MM.1S (cell line): ENCODE results near the gene TMPRSS13.

Experiments used
- DNase-seq: peaks from one replicate; pipeline ENCODE4 v3.0.0-alpha.2; 2015
- H2AFZ ChIP-seq: fragments of 300-600 bp; sonication (generic); 2 replicates; pipeline ENCODE4 v1.6.0; 2016; ENCODE audit warnings: antibody characterized with exemption, low read length
- H3F3A ChIP-seq: fragments of 300-600 bp; sonication (generic); 2 replicates; pipeline ENCODE4 v1.6.1; 2016; ENCODE audit warnings: mild to moderate bottlenecking, antibody characterized with exemption, low read length, moderate library complexity, mixed read lengths; ENCODE audit not compliant: insufficient read depth
- H3K27ac ChIP-seq: fragments of 300-600 bp; sonication (generic); 2 replicates; pipeline ENCODE4 v1.5.1; 2016; ENCODE audit warnings: mild to moderate bottlenecking, low read length
- H3K27me3 ChIP-seq: fragments of 300-600 bp; sonication (generic); replicated peaks from 2 replicates; pipeline ENCODE4 v1.6.0; 2016; ENCODE audit warnings: low read length; ENCODE audit not compliant: insufficient read depth
- H3K36me3 ChIP-seq: fragments of 300-600 bp; sonication (generic); replicated peaks from 2 replicates; pipeline ENCODE4 v1.6.1; 2016; ENCODE audit warnings: mild to moderate bottlenecking, low read length, mixed read lengths; ENCODE audit not compliant: insufficient read depth
- H3K4me1 ChIP-seq: fragments of 300-600 bp; sonication (generic); 2 replicates; pipeline ENCODE4 v1.6.1; 2016; ENCODE audit warnings: low read length, mixed read lengths
- H3K4me2 ChIP-seq: fragments of 300-600 bp; sonication (generic); 2 replicates; pipeline ENCODE4 v1.6.0; 2016; ENCODE audit warnings: low read depth, low read length
- H3K4me3 ChIP-seq: fragments of 300-600 bp; sonication (generic); 2 replicates; pipeline ENCODE4 v1.5.1; 2016; ENCODE audit warnings: low read length, mixed read lengths
- H3K79me2 ChIP-seq: fragments of 300-600 bp; sonication (generic); 2 replicates; pipeline ENCODE4 v1.6.1; 2016; ENCODE audit warnings: mixed run types, low read length, mixed read lengths
- H3K9ac ChIP-seq: fragments of 300-600 bp; sonication (generic); 2 replicates; pipeline ENCODE4 v1.6.1; 2016; ENCODE audit warnings: low read length, mixed read lengths
- H3K9me2 ChIP-seq: fragments of 300-600 bp; sonication (generic); replicated peaks from 2 replicates; pipeline ENCODE4 v1.6.1; 2016; ENCODE audit warnings: mild to moderate bottlenecking, low read length, mixed read lengths; ENCODE audit not compliant: insufficient read depth
- H3K9me3 ChIP-seq: fragments of 300-600 bp; sonication (generic); replicated peaks from 2 replicates; pipeline ENCODE4 v1.6.1; 2016; ENCODE audit warnings: mild to moderate bottlenecking, low read length, mixed read lengths; ENCODE audit not compliant: insufficient read depth
- H4K20me1 ChIP-seq: fragments of 300-600 bp; sonication (generic); 2 replicates; pipeline ENCODE4 v1.6.1; 2016; ENCODE audit warnings: mild to moderate bottlenecking, low read length, moderate library complexity, mixed read lengths; ENCODE audit not compliant: insufficient read depth
- CTCF ChIP-seq: fragments of 300-600 bp; sonication (generic); IDR thresholded peaks from 2 replicates; pipeline ENCODE4 v1.5.1; 2016; ENCODE audit warnings: antibody characterized with exemption, low read length, mixed read lengths
- EZH2 ChIP-seq: fragments of 300-600 bp; sonication (generic); optimal IDR thresholded peaks from 2 replicates; pipeline ENCODE3; 2017; ENCODE audit warnings: low read depth, mild to moderate bottlenecking, antibody characterized with exemption, low read length, mixed read lengths
- EZH2phosphoT487 ChIP-seq: fragments of 300-600 bp; sonication (generic); IDR thresholded peaks from 2 replicates; pipeline ENCODE4 v1.6.1; 2018; ENCODE audit warnings: antibody characterized with exemption, low read length

TMPRSS13 gene

GRCh38 chr11:117906126-117906525 lies 23.1 kb downstream of the TMPRSS13 start:
- no peaks in the 10 kb centered on the region for H4K20me1 ChIP-seq
- H3K9ac ChIP-seq = no peak overlapping the region
- no peak overlapping the region for H3K4me3 ChIP-seq
- DNase-seq = no peak
- no peaks in the 10 kb centered on the region for H3K79me2 ChIP-seq
- H3K27ac ChIP-seq = no peak overlapping the region
- H3K27me3 ChIP-seq = no peaks in the 10 kb centered on the region
- no peaks in the 10 kb centered on the region for H3K36me3 ChIP-seq
- no peaks in the 10 kb centered on the region for H3F3A ChIP-seq
- no peak overlapping the region for H3K4me2 ChIP-seq
- H2AFZ ChIP-seq = no peak overlapping the region
- TF ChIP-seq EZH2 = no peak
- TF ChIP-seq EZH2phosphoT487 = no peak
- no peak for TF ChIP-seq CTCF
- no peaks in the 10 kb centered on the region for H3K4me1 ChIP-seq
- H3K9me3 ChIP-seq = no peaks in the 10 kb centered on the region
- no peaks in the 10 kb centered on the region for H3K9me2 ChIP-seq

- no peak overlapping the region for H3K27ac ChIP-seq
- H3K4me1 ChIP-seq = no peaks in the 10 kb centered on the region
- no peak overlapping the region for H3K9ac ChIP-seq
- no peak overlapping the region for H2AFZ ChIP-seq
- H3F3A ChIP-seq = no peaks in the 10 kb centered on the region
- TF ChIP-seq CTCF (no peak), EZH2phosphoT487 (no peak), EZH2 (no peak)
- H3K4me2 ChIP-seq = no peak overlapping the region
- no peak overlapping the region for H3K4me3 ChIP-seq
- no peaks in the 10 kb centered on the region for H3K79me2 ChIP-seq
- no peaks in the 10 kb centered on the region for H4K20me1 ChIP-seq
- H3K9me2 ChIP-seq = no peaks in the 10 kb centered on the region
- H3K9me3 ChIP-seq = no peaks in the 10 kb centered on the region
- DNase-seq = no peak
- no peaks in the 10 kb centered on the region for H3K36me3 ChIP-seq
- no peaks in the 10 kb centered on the region for H3K27me3 ChIP-seq
These were observed 23.7 kb downstream of the TMPRSS13 start for GRCh38 chr11:117905524-117905923.

GRCh38 chr11:117903505-117904382 lies 25.5 kb downstream of the TMPRSS13 start:
- Histone ChIP-seq H3K9me3 (no peaks in the 10 kb centered on the region), H3K4me3 (no peak overlapping the region), H3K4me1 (no peaks in the 10 kb centered on the region), H4K20me1 (no peaks in the 10 kb centered on the region), H3F3A (no peaks in the 10 kb centered on the region), H3K36me3 (no peaks in the 10 kb centered on the region), H2AFZ (no peak overlapping the region), H3K9ac (no peak overlapping the region), H3K9me2 (no peaks in the 10 kb centered on the region), H3K79me2 (no peaks in the 10 kb centered on the region), H3K27me3 (no peaks in the 10 kb centered on the region), H3K27ac (no peak overlapping the region), H3K4me2 (no peak overlapping the region)
- no peak for TF ChIP-seq CTCF
- TF ChIP-seq EZH2 = no peak
- no peak for TF ChIP-seq EZH2phosphoT487
- DNase-seq = no peak
